Measurements from ENCODE around the gene THRA. TPM values are rescaled to one million over a fixed set of nuclear protein-coding genes. Genes with fewer than 3 reads are reported as not detected.

Gene THRA
- total RNA-seq, 1 experiment from 2014 or later: 2.5 TPM

DNA sequence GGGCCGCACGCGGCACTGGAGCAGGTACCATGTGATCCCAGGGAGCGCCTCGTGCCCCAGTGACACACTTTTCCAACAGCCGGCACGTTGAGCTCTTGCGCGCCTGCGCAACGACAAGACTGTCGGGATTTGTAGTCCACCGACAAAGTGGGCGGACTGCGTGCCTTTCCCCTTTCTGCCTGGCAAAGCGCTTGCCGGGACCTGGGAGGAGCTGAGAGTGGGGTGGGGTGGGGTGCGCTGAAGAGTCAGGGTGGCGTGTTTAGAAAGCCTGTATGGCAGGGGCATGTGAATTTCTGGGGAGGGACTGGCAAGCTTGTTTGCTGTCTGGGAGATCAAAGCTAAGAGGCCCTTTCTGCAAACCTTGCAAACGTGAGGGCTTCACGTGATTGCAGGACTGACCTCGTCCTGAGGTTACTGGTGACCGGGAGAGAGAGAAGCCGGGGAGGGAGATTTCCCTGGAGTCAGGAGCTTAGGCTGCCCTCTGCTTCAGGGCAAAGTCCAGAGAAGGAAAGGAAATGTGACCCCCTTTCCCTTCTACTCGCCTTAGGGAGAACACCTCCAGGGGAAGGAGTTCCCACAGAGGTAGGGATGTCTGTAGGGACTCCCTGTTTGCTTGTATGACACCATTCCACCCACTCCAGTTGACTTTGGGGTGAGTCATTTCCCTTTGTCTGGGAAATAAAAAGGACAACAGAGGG is 38.1 kb downstream of the THRA start:
- Histone ChIP-seq H3K9ac (ENCODE audit: low read length) (peak overlapping the region; percentile 64), H3K79me2 (ENCODE audit: low read length) (no peaks in the 10 kb centered on the region), H2AFZ (ENCODE audit: low read length) (peak overlapping the region; percentile 44), H3K27me3 (ENCODE audit: low read length) (0 out of 2 replicates have a peak, but pooled peaks cover 6% of the 10 kb centered on the region), H3K4me2 (ENCODE audit: low read depth, low read length, poor library complexity, severe bottlenecking) (peak overlapping the region; percentile 71), H3K9me3 (ENCODE audit: low read length) (0 out of 2 replicates have a peak, but pooled peaks cover 3% of the 10 kb centered on the region), H3K36me3 (ENCODE audit: insufficient read depth, low read length) (no peaks in the 10 kb centered on the region), H3K9me2 (replicated peaks; ENCODE audit: insufficient read depth, low read length) (no peaks in the 10 kb centered on the region), H3K27ac (ENCODE audit: low read length) (no peak overlapping the region), H3K4me1 (ENCODE audit: low read length) (peaks cover 35% of the 10 kb centered on the region), H4K20me1 (ENCODE audit: insufficient read depth, low read depth, low read length) (no peaks in the 10 kb centered on the region), H3K4me3 (ENCODE audit: low read length) (peak overlapping the region; percentile 50)
- DNase-seq: peak; percentile 95

DNA sequence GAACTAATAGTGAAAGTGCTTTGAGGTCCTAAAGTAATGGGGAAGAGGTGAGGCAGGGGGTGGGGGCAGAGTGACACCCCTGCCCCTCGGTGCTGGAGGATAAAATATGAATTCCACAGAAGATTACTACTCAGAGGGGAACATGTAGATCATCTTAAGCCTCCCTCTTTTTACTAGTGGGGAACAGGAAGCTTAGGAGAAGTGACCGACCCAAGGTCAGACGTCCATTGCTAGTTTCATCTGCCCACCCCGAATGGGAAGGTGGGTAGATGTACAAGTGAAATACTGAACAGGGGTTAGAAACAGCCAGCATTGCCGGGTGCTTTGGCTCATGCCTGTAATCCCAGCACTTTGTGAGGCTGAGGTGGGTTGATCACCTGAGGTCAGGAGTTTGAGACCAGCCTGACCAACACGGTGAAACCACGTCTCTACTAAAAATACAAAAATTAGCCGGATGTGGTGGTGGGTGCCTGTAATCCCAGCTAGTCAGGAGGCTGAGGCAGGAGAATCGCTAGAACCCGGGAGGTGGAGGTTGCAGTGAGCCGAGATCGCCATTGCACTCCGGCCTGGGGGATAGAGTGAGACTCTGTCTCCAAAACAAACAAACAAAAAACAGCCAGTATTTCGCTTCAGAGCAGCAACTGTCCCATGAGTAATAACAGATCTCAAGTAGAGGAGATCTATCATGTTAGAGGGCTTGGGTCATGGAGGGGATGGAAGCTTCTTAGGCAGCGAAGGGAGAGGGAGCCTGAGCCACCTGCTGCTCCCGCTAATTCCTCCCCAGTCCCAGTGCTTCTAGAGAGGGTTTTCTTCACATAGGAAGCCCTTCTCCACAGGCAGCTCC is 38.8 kb downstream of the THRA start:
- Histone ChIP-seq H3K27me3 (ENCODE audit: low read length) (0 out of 2 replicates have a peak, but pooled peaks cover 6% of the 10 kb centered on the region), H3K4me2 (ENCODE audit: low read depth, low read length, poor library complexity, severe bottlenecking) (peak overlapping the region; percentile 71), H3K4me1 (ENCODE audit: low read length) (peaks cover 35% of the 10 kb centered on the region), H4K20me1 (ENCODE audit: insufficient read depth, low read depth, low read length) (no peaks in the 10 kb centered on the region), H2AFZ (ENCODE audit: low read length) (no peak overlapping the region), H3K9me3 (ENCODE audit: low read length) (0 out of 2 replicates have a peak, but pooled peaks cover 3% of the 10 kb centered on the region), H3K9me2 (replicated peaks; ENCODE audit: insufficient read depth, low read length) (no peaks in the 10 kb centered on the region), H3K79me2 (ENCODE audit: low read length) (no peaks in the 10 kb centered on the region), H3K9ac (ENCODE audit: low read length) (peak overlapping the region; percentile 64), H3K36me3 (ENCODE audit: insufficient read depth, low read length) (no peaks in the 10 kb centered on the region), H3K27ac (ENCODE audit: low read length) (no peak overlapping the region), H3K4me3 (ENCODE audit: low read length) (no peak overlapping the region)
- no peak for DNase-seq

- H3K9me3 ChIP-seq (ENCODE audit: low read length): 0 out of 2 replicates have a peak, but pooled peaks cover 3% of the 10 kb centered on the region
- H3K4me3 ChIP-seq (ENCODE audit: low read length): no peak overlapping the region
- no peaks in the 10 kb centered on the region for H3K36me3 ChIP-seq (ENCODE audit: insufficient read depth, low read length)
- H4K20me1 ChIP-seq (ENCODE audit: insufficient read depth, low read depth, low read length): no peaks in the 10 kb centered on the region
- H3K27ac ChIP-seq (ENCODE audit: low read length): no peak overlapping the region
- no peak overlapping the region for H2AFZ ChIP-seq (ENCODE audit: low read length)
- peak overlapping the region; percentile 2; the same call in 1 of the 2 replicates for H3K9ac ChIP-seq (ENCODE audit: low read length)
- H3K27me3 ChIP-seq (ENCODE audit: low read length): 0 out of 2 replicates have a peak, but pooled peaks cover 6% of the 10 kb centered on the region
- H3K4me1 ChIP-seq (ENCODE audit: low read length): peaks cover 44% of the 10 kb centered on the region
- H3K9me2 ChIP-seq (replicated peaks; ENCODE audit: insufficient read depth, low read length): no peaks in the 10 kb centered on the region
- no peaks in the 10 kb centered on the region for H3K79me2 ChIP-seq (ENCODE audit: low read length)
- no peak for DNase-seq
- H3K4me2 ChIP-seq (ENCODE audit: low read depth, low read length, poor library complexity, severe bottlenecking): peak overlapping the region; percentile 17
These were observed 40.4 kb downstream of the THRA start for GRCh38 chr17:40103071-40103661.

- DNase-seq: no peak
- H3K4me1 ChIP-seq (ENCODE audit: low read length): peaks cover 44% of the 10 kb centered on the region
- H4K20me1 ChIP-seq (ENCODE audit: insufficient read depth, low read depth, low read length): no peaks in the 10 kb centered on the region
- H3K9me2 ChIP-seq (replicated peaks; ENCODE audit: insufficient read depth, low read length): no peaks in the 10 kb centered on the region
- no peaks in the 10 kb centered on the region for H3K36me3 ChIP-seq (ENCODE audit: insufficient read depth, low read length)
- H3K4me3 ChIP-seq (ENCODE audit: low read length): no peak overlapping the region
- H3K27me3 ChIP-seq (ENCODE audit: low read length): 0 out of 2 replicates have a peak, but pooled peaks cover 6% of the 10 kb centered on the region
- H3K9ac ChIP-seq (ENCODE audit: low read length): peak overlapping the region; percentile 2; the same call in 1 of the 2 replicates
- H3K79me2 ChIP-seq (ENCODE audit: low read length): no peaks in the 10 kb centered on the region
- 0 out of 2 replicates have a peak, but pooled peaks cover 3% of the 10 kb centered on the region for H3K9me3 ChIP-seq (ENCODE audit: low read length)
- H2AFZ ChIP-seq (ENCODE audit: low read length): no peak overlapping the region
- no peak overlapping the region for H3K27ac ChIP-seq (ENCODE audit: low read length)
- H3K4me2 ChIP-seq (ENCODE audit: low read depth, low read length, poor library complexity, severe bottlenecking): peak overlapping the region; percentile 17
These were observed 40.9 kb downstream of the THRA start for GRCh38 chr17:40103688-40104087.

- Histone ChIP-seq H3K4me1 (ENCODE audit: low read length) (peaks cover 35% of the 10 kb centered on the region), H3K36me3 (ENCODE audit: insufficient read depth, low read length) (no peaks in the 10 kb centered on the region), H3K9me2 (replicated peaks; ENCODE audit: insufficient read depth, low read length) (no peaks in the 10 kb centered on the region), H3K9me3 (ENCODE audit: low read length) (no peaks in the 10 kb centered on the region), H3K27ac (ENCODE audit: low read length) (no peak overlapping the region), H2AFZ (ENCODE audit: low read length) (no peak overlapping the region), H3K27me3 (ENCODE audit: low read length) (0 out of 2 replicates have a peak, but pooled peaks cover 4% of the 10 kb centered on the region), H3K4me3 (ENCODE audit: low read length) (no peak overlapping the region), H4K20me1 (ENCODE audit: insufficient read depth, low read depth, low read length) (no peaks in the 10 kb centered on the region), H3K79me2 (ENCODE audit: low read length) (no peaks in the 10 kb centered on the region), H3K9ac (ENCODE audit: low read length) (no peak overlapping the region), H3K4me2 (ENCODE audit: low read depth, low read length, poor library complexity, severe bottlenecking) (no peak overlapping the region)
- DNase-seq: no peak
These were observed 42.1 kb downstream of the THRA start for GRCh38 chr17:40104594-40105486.

DNA sequence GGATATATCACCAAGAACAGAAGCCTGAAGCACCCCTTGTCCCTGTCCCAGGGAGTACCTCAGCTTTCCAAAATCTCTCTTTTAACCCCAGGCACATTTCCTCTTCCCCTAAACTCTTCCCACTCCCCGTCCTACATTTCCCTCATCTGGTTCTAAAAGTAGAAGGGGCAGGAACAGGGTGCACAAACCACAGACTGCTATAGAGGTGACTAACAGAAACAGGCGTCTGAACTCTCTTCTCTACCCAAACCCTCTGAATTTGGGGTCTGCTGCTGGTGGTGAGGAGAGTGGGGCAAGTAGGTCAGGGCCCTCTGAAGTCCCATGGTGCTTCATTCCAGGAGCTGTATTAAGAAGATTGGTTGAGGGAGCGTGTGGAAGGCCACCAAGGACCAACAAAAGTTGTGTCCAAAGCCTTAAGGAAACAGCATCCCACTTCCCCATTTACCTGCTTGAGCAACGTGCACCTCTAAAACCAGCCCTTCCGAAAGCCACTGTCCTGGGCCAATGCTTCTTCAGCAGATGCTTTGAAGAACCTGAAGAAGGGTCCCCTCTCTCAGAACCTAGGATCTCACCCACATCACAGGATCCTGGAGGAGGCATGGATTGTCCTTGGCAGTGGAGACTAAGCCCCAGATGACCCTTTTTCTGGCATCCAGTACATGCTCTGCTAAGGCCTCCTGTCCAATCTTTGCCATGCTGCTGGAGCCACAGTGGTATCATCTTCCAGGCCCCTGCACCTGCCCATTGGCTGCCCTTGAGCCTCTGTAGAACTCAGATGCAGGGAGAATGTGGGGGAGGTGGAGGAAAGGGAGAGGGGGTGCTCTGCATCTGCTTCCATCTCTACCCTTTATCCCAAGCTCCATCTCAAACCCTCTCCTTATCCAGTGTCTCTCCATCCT is 43.3 kb downstream of the THRA start:
- no peak overlapping the region for H3K9ac ChIP-seq (ENCODE audit: low read length)
- no peaks in the 10 kb centered on the region for H3K27me3 ChIP-seq (ENCODE audit: low read length)
- H3K79me2 ChIP-seq (ENCODE audit: low read length): no peaks in the 10 kb centered on the region
- H3K9me2 ChIP-seq (replicated peaks; ENCODE audit: insufficient read depth, low read length): no peaks in the 10 kb centered on the region
- peaks cover 25% of the 10 kb centered on the region for H3K4me1 ChIP-seq (ENCODE audit: low read length)
- no peaks in the 10 kb centered on the region for H4K20me1 ChIP-seq (ENCODE audit: insufficient read depth, low read depth, low read length)
- H3K27ac ChIP-seq (ENCODE audit: low read length): no peak overlapping the region
- no peaks in the 10 kb centered on the region for H3K9me3 ChIP-seq (ENCODE audit: low read length)
- no peak overlapping the region for H3K4me3 ChIP-seq (ENCODE audit: low read length)
- H3K4me2 ChIP-seq (ENCODE audit: low read depth, low read length, poor library complexity, severe bottlenecking): no peak overlapping the region
- no peak overlapping the region for H2AFZ ChIP-seq (ENCODE audit: low read length)
- DNase-seq: no peak
- H3K36me3 ChIP-seq (ENCODE audit: insufficient read depth, low read length): no peaks in the 10 kb centered on the region

Measured in Karpas-422 (cell line).